HAP-1 (cell line): ENCODE data around the gene POTEI.
"Not testable (repeated sequence)": the region's sequence is repeated elsewhere in the genome, so short reads cannot be mapped to it uniquely, and the experiment has no call there.

Experiments
- DNase-seq, 2 experiments: peaks; one replicate each; pipeline ENCODE4 v3.0.0-alpha.2; 2016 to 2020; ENCODE audit warnings: low spot score in 2 of 2
- H3K27me3 ChIP-seq: fragments of 250-450 bp; sonication (Bioruptor Pico); 2 replicates; pipeline ENCODE4 v1.5.1; 2020; ENCODE audit warnings: low read depth, mild to moderate bottlenecking, moderate library complexity
- H3K36me3 ChIP-seq: fragments of 250-450 bp; sonication (Bioruptor Pico); replicated peaks from 2 replicates; pipeline ENCODE4 v1.5.1; 2020; ENCODE audit warnings: mild to moderate bottlenecking
- H3K4me1 ChIP-seq: fragments of 250-450 bp; sonication (Bioruptor Pico); 2 replicates; pipeline ENCODE4 v1.5.1; 2020; ENCODE audit warnings: mild to moderate bottlenecking
- H3K4me3 ChIP-seq: fragments of 250-450 bp; sonication (Bioruptor Pico); 2 replicates; pipeline ENCODE4 v1.5.1; 2020; ENCODE audit warnings: mild to moderate bottlenecking, moderate library complexity
- H3K9me3 ChIP-seq: fragments of 250-450 bp; sonication (Bioruptor Pico); 2 replicates; pipeline ENCODE4 v1.5.1; 2020; ENCODE audit warnings: mild to moderate bottlenecking, moderate library complexity
- in situ Hi-C: fragments of 300-500 bp; cut with MboI; formaldehyde crosslinking; loops from 3 replicates; pipeline ENCODE4 v1.14.3; 2020; ENCODE audit warnings: low sequenced_read_pairs, inconsistent platforms, mixed read lengths

The POTEI gene

GRCh38 chr2:130527365-130527967 is 18.3 kb upstream of the POTEI start:
- H3K4me3 ChIP-seq, DNase-seq, in situ Hi-C loops, H3K36me3 ChIP-seq, H3K4me1 ChIP-seq, H3K9me3 ChIP-seq, H3K27me3 ChIP-seq: not testable (repeated sequence)

GRCh38 chr2:130522390-130522789 is 13.3 kb upstream of the POTEI start:
- H3K27me3 ChIP-seq, DNase-seq, H3K4me1 ChIP-seq, H3K4me3 ChIP-seq, H3K36me3 ChIP-seq, in situ Hi-C loops, H3K9me3 ChIP-seq: not testable (repeated sequence)

GRCh38 chr2:130520992-130521391 is 11.9 kb upstream of the POTEI start, which contains the start of gene CFC1B:
TSS of gene CFC1B (plus strand) at chr2:130521222. CDS start at chr2:130521485, 263 bp downstream.
- in situ Hi-C loops = not testable (repeated sequence)

GRCh38 chr2:130518516-130519106 is 9.5 kb upstream of the POTEI start:
- H3K9me3 ChIP-seq, in situ Hi-C loops, H3K4me1 ChIP-seq, DNase-seq, H3K27me3 ChIP-seq, H3K4me3 ChIP-seq, H3K36me3 ChIP-seq: not testable (repeated sequence)

More at GRCh38 chr2:130520992-130521391, 11.9 kb upstream of the POTEI start, which contains the start of gene CFC1B:
- H3K9me3 ChIP-seq, H3K4me1 ChIP-seq, H3K4me3 ChIP-seq, H3K27me3 ChIP-seq, DNase-seq, H3K36me3 ChIP-seq: not testable (repeated sequence)

GRCh38 chr2:130511747-130512451 is 2.8 kb upstream of the POTEI start:
- DNase-seq, H3K4me3 ChIP-seq, H3K4me1 ChIP-seq, H3K9me3 ChIP-seq, H3K36me3 ChIP-seq, H3K27me3 ChIP-seq, in situ Hi-C loops: not testable (repeated sequence)

GRCh38 chr2:130510807-130511746 is 1.9 kb upstream of the POTEI start:
- H3K27me3 ChIP-seq, in situ Hi-C loops, H3K9me3 ChIP-seq, DNase-seq, H3K4me1 ChIP-seq, H3K4me3 ChIP-seq, H3K36me3 ChIP-seq: not testable (repeated sequence)

GRCh38 chr2:130491073-130491472 is 18.1 kb downstream of the POTEI start:
- H3K9me3 ChIP-seq, in situ Hi-C loops, H3K36me3 ChIP-seq, DNase-seq, H3K4me1 ChIP-seq, H3K27me3 ChIP-seq, H3K4me3 ChIP-seq: not testable (repeated sequence)

GRCh38 chr2:130455413-130455812 is 53.7 kb downstream of the POTEI start:
- H3K4me1 ChIP-seq, in situ Hi-C loops, H3K27me3 ChIP-seq, H3K36me3 ChIP-seq, DNase-seq, H3K9me3 ChIP-seq, H3K4me3 ChIP-seq: not testable (repeated sequence)

- H3K27me3 ChIP-seq, DNase-seq, H3K36me3 ChIP-seq, H3K4me1 ChIP-seq, in situ Hi-C loops, H3K9me3 ChIP-seq, H3K4me3 ChIP-seq: not testable (repeated sequence)
Observed at GRCh38 chr2:130454712-130455083, 54.4 kb downstream of the POTEI start.

- H3K9me3 ChIP-seq, H3K4me3 ChIP-seq, H3K27me3 ChIP-seq, H3K4me1 ChIP-seq, DNase-seq, H3K36me3 ChIP-seq, in situ Hi-C loops: not testable (repeated sequence)
Observed at GRCh38 chr2:130453955-130454711, 55.0 kb downstream of the POTEI start.

GRCh38 chr2:130452897-130453296 is 56.2 kb downstream of the POTEI start:
- H3K36me3 ChIP-seq, in situ Hi-C loops, H3K9me3 ChIP-seq, DNase-seq, H3K27me3 ChIP-seq, H3K4me3 ChIP-seq, H3K4me1 ChIP-seq: not testable (repeated sequence)

GRCh38 chr2:130451823-130452222 is 57.3 kb downstream of the POTEI start:
- DNase-seq, H3K27me3 ChIP-seq, H3K4me3 ChIP-seq, H3K36me3 ChIP-seq, H3K4me1 ChIP-seq, in situ Hi-C loops, H3K9me3 ChIP-seq: not testable (repeated sequence)

- in situ Hi-C loops, DNase-seq, H3K4me3 ChIP-seq, H3K27me3 ChIP-seq, H3K36me3 ChIP-seq, H3K9me3 ChIP-seq, H3K4me1 ChIP-seq: not testable (repeated sequence)
Observed at GRCh38 chr2:130451278-130451677, 57.9 kb downstream of the POTEI start.
